ENCODE measurements around the gene IL2RA. TPM values are rescaled to one million over a fixed set of nuclear protein-coding genes. Genes with fewer than 3 reads are reported as not detected.

The IL2RA gene
- total and polyA plus RNA-seq, 9 of the 15 experiments (the other 6 are each of a cell fraction or from before 2014, with no cell fraction given) = 0.95 TPM; not detected in 8

GRCh38 chr10:6068422-6068821 is 6.3 kb upstream of the IL2RA start:
- peak; percentile 74 for ATAC-seq
- no TSS peak for BruUV-seq (replicated peaks)
- Histone ChIP-seq H3K79me2 (ENCODE audit: control insufficient read depth, insufficient read depth, low read length) (no peaks in the 10 kb centered on the region), H3K9me1 (ENCODE audit: control insufficient read depth, insufficient read depth, low read length) (no peaks in the 10 kb centered on the region), H2AFZ (ENCODE audit: low read depth, low read length) (no peak overlapping the region), H4K20me1 (replicated peaks; ENCODE audit: control insufficient read depth, insufficient read depth, low read length) (0 out of 2 replicates have a peak, but pooled peaks cover 4% of the 10 kb centered on the region), H3K9me3 (replicated peaks; ENCODE audit: control insufficient read depth, insufficient read depth, low read depth, low read length) (no peaks in the 10 kb centered on the region), H3K4me2 (ENCODE audit: insufficient read depth, low read length) (no peak overlapping the region), H3K27ac (ENCODE audit: extremely low read depth, low read depth, low read length) (no peak overlapping the region), H3K36me3 (ENCODE audit: control insufficient read depth, insufficient read depth, low read length) (no peaks in the 10 kb centered on the region), H3K4me3 (no peak overlapping the region), H3K9ac (ENCODE audit: insufficient read depth in 1 of 2, low read depth in 2 of 2, low read length in 2 of 2) (no peak overlapping the region), H3K27me3 (ENCODE audit: control insufficient read depth in 2 of 2, insufficient read depth in 2 of 2, low read length in 2 of 2) (peaks cover 28 to 37% of the 10 kb centered on the region in 2 experiments), H3K4me1 (replicated peaks in 1 of 2; ENCODE audit: control insufficient read depth in 2 of 2, insufficient read depth in 2 of 2, low read length in 2 of 2) (no peaks in the 10 kb centered on the region)
- DNase-seq (ENCODE audit: extremely low read depth in 1 of 4, low spot score in 3 of 4) = no peak
- in situ Hi-C loops (cut with MboI) (no loop called here), intact Hi-C loops (cut with micrococcal nuclease) (no loop called here)
- CTCF ChIA-PET (ENCODE audit: low intra/inter-chr PET ratio) = no interaction called here
- WGBS (ENCODE audit: insufficient coverage, low coverage, missing lambda C conversion rate) = 18% methylated on average over 8 of the region's 8 CpGs
- POLR2A ChIA-PET = interaction anchor here (1.6 kb wide), 1 partner anchor 10 kb away, joined by 5 read pairs; no protein-coding TSS in a partner anchor
- TF ChIP-seq SPI1 (IDR thresholded peaks at IDR 0.05; ENCODE audit: borderline replicate concordance, low read depth, low read length) (peak; percentile 98), TSC22D4 (tag; IDR thresholded peaks at IDR 0.05) (no peak), ZNF253 (CRISPR knock-in tag; conservative IDR thresholded peaks at IDR 0.05) (no peak), SMAD1 (IDR thresholded peaks at IDR 0.05; ENCODE audit: low read depth, low read length, partially characterized antibody) (no peak), RBM17 (IDR thresholded peaks at IDR 0.05; ENCODE audit: borderline replicate concordance, low read depth, low read length) (no peak), FOSL1 (tag; conservative IDR thresholded peaks at IDR 0.05) (no peak)
- TF ChIP-seq, protein P1, sequence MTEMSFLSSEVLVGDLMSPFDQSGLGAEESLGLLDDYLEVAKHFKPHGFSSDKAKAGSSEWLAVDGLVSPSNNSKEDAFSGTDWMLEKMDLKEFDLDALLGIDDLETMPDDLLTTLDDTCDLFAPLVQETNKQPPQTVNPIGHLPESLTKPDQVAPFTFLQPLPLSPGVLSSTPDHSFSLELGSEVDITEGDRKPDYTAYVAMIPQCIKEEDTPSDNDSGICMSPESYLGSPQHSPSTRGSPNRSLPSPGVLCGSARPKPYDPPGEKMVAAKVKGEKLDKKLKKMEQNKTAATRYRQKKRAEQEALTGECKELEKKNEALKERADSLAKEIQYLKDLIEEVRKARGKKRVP (CRISPR knock-in tag; IDR thresholded peaks at IDR 0.05) = no peak
- TF ChIP-seq, protein P2, sequence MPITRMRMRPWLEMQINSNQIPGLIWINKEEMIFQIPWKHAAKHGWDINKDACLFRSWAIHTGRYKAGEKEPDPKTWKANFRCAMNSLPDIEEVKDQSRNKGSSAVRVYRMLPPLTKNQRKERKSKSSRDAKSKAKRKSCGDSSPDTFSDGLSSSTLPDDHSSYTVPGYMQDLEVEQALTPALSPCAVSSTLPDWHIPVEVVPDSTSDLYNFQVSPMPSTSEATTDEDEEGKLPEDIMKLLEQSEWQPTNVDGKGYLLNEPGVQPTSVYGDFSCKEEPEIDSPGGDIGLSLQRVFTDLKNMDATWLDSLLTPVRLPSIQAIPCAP (CRISPR knock-in tag; IDR thresholded peaks at IDR 0.05; ENCODE audit: borderline replicate concordance) = no peak
- no peak for FAIRE-seq
